HUES6 (cell line): ENCODE measurements around the gene FBXO9.

ENCODE experiments used
- H3K27ac ChIP-seq: 2 replicates; pipeline ENCODE4 v1.7.0; 2013; ENCODE audit warnings: low read depth, mild to moderate bottlenecking, low read length, inconsistent platforms
- H3K27me3 ChIP-seq: 2 replicates; pipeline ENCODE4 v1.6.1; 2013; ENCODE audit warnings: low read length; ENCODE audit not compliant: control insufficient read depth, insufficient read depth
- H3K36me3 ChIP-seq: 2 replicates; pipeline ENCODE4 v1.6.1; 2013; ENCODE audit warnings: low read length; ENCODE audit not compliant: control insufficient read depth, insufficient read depth
- H3K4me1 ChIP-seq: 2 replicates; pipeline ENCODE4 v1.6.1; 2013; ENCODE audit warnings: low read length; ENCODE audit not compliant: control insufficient read depth, insufficient read depth
- H3K4me3 ChIP-seq: 2 replicates; pipeline ENCODE4 v1.5.1; 2013; ENCODE audit warnings: low read depth, low read length
- H3K9ac ChIP-seq: one replicate; pipeline ENCODE4 v1.6.1; 2013; ENCODE audit warnings: mild to moderate bottlenecking, low read length
- H3K9me3 ChIP-seq: 2 replicates; pipeline ENCODE4 v1.6.1; 2013; ENCODE audit warnings: low read depth, low read length; ENCODE audit not compliant: control insufficient read depth, insufficient read depth

The FBXO9 gene

DNA sequence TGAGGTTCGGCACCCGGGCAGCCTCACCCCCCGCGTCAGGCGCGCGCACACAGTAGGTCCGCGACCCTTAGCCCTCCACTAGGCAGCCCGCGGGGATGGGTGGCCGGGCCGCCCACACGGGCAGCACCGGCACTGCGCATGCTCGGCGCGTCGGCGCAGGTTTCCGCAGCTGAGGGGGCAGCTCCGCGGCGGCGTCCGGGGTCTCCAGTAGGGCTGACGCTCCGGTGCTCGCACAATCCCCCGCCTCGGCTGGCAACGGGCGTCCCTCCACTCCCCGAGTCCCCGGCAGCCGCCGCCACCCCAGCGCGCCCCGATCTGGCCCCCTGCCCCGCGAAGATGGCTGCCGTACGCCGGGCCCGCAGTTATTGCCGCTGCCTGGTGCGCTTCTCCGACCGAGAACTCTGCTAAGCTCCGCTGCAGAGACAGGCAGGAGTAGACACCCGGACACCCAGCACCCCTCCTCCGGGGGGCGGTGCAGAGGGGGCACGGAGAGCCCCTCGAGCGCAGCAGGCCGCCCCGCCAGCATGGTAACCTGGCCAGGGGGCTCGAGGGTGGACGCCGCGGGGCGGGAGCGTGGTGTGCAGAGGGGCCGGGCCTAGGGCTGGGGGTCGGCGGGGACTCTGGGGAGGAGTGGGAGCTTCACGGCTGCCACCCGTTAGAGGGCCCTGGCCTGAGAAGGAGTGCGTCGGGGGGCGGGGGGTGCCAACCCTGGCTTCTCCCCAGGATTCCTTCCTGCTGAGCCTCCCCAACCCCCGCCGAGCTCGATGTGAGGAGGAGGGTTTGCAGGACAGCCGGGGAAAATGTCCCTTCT is at the start of gene FBXO9:
Gene FBXO9 (plus strand): TSS at position 139 of the 811 bp plus-strand sequence. CDS start 386 bp downstream, at position 525.
- H3K27ac ChIP-seq = peak within 1 kb of the TSS; percentile 82; the same call in 1 of the 2 replicates

GRCh38 chr6:53015486-53015885 is 49.7 kb upstream of the FBXO9 start:
- Histone ChIP-seq H3K4me3 (no peak overlapping the region), H3K27me3 (no peaks in the 10 kb centered on the region), H3K27ac (no peak overlapping the region), H3K36me3 (peaks cover 60% of the 10 kb centered on the region), H3K9me3 (no peaks in the 10 kb centered on the region), H3K4me1 (no peaks in the 10 kb centered on the region), H3K9ac (no peak overlapping the region)

More for the DNA sequence above, at the start of gene FBXO9:
- Histone ChIP-seq H3K36me3 (no peaks in the 10 kb centered on the region), H3K27me3 (no peaks in the 10 kb centered on the region), H3K4me3 (peak within 1 kb of the TSS; percentile 88), H3K9me3 (no peaks in the 10 kb centered on the region), H3K9ac (peak within 1 kb of the TSS; percentile 91), H3K4me1 (peaks cover 9% of the 10 kb centered on the region)

DNA sequence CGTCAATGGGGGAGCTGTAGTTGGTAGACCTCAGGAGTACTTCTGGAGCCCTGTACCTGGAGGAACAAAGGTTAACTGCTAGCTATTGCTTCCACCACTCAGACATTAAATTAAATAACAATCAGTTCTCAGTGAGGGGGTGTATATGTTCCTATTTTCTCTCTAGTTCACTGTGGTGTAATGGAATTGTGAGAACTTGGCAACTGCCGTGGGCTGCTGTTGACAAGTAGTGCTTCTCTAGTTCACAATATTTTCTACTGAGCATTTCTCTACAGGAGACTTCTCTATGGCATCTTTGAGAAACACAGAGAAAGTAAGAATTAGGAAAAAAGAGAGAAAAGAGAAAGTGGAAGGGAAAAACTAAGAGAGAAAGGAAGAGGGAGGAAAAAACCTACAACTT is 46.8 kb upstream of the FBXO9 start:
- Histone ChIP-seq H3K9me3 (no peaks in the 10 kb centered on the region), H3K9ac (no peak overlapping the region), H3K4me1 (no peaks in the 10 kb centered on the region), H3K27me3 (no peaks in the 10 kb centered on the region), H3K4me3 (no peak overlapping the region), H3K36me3 (peaks cover 32% of the 10 kb centered on the region), H3K27ac (no peak overlapping the region)

GRCh38 chr6:53020005-53020744 is 45.0 kb upstream of the FBXO9 start:
- H3K36me3 ChIP-seq = peaks cover 28% of the 10 kb centered on the region
- H3K9me3 ChIP-seq = no peaks in the 10 kb centered on the region
- H3K4me3 ChIP-seq = no peak overlapping the region
- no peak overlapping the region for H3K9ac ChIP-seq
- H3K27me3 ChIP-seq = no peaks in the 10 kb centered on the region
- H3K4me1 ChIP-seq = no peaks in the 10 kb centered on the region
- H3K27ac ChIP-seq = no peak overlapping the region

- Histone ChIP-seq H3K9ac (no peak overlapping the region), H3K27ac (no peak overlapping the region), H3K36me3 (peaks cover 9% of the 10 kb centered on the region), H3K4me3 (no peak overlapping the region), H3K4me1 (no peaks in the 10 kb centered on the region), H3K27me3 (no peaks in the 10 kb centered on the region), H3K9me3 (no peaks in the 10 kb centered on the region)
Measured at GRCh38 chr6:53023323-53023722, 41.9 kb upstream of the FBXO9 start.

DNA sequence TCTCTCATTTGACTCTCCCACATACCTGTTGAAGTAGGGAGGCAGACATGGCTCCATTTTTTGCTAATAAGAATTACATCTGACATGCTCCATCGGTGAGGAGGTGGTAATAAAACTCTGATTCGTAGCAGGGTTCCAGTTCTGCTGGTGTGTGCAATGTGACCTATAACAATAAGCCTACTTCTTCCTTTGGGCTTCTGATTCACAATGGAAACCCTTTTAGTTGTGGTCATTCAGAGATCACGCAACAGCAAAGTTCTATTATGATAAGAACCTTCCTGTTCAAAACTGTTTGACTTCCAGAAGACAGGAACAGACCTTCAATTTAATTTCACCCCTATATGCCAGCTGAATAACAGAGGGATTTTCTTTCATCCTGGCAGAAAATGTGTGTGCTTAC is 38.7 kb upstream of the FBXO9 start:
- Histone ChIP-seq H3K27me3 (no peaks in the 10 kb centered on the region), H3K9me3 (no peaks in the 10 kb centered on the region), H3K4me3 (no peak overlapping the region), H3K9ac (no peak overlapping the region), H3K36me3 (peaks cover 30% of the 10 kb centered on the region), H3K27ac (no peak overlapping the region), H3K4me1 (no peaks in the 10 kb centered on the region)

- Histone ChIP-seq H3K4me1 (no peaks in the 10 kb centered on the region), H3K9ac (no peak overlapping the region), H3K9me3 (no peaks in the 10 kb centered on the region), H3K27ac (no peak overlapping the region), H3K36me3 (peaks cover 30% of the 10 kb centered on the region), H3K27me3 (no peaks in the 10 kb centered on the region), H3K4me3 (no peak overlapping the region)
Measured at GRCh38 chr6:53027131-53027718, 38.0 kb upstream of the FBXO9 start.

DNA sequence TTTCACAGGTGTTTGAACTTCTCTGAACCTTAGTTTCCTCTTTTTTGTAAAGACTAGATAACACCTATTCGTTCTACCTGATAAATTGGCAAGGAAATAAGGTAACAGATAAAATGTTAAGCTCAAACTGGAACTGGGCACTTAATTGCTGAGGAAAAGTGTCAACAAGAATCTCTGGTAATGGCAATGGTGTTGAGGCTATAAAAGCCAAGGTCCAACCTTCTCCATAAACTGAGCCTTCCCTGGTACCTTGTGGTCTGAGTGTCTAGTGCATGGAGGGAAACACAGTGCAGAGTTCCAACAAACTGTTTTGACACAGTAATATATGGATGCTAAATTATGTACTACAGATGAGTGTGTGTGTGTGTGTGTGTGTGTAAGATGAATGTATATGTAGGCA is 36.7 kb upstream of the FBXO9 start:
- Histone ChIP-seq H3K27me3 (no peaks in the 10 kb centered on the region), H3K27ac (no peak overlapping the region), H3K9me3 (no peaks in the 10 kb centered on the region), H3K4me1 (no peaks in the 10 kb centered on the region), H3K36me3 (peaks cover 30% of the 10 kb centered on the region), H3K9ac (no peak overlapping the region), H3K4me3 (no peak overlapping the region)

GRCh38 chr6:53029257-53029656 is 35.9 kb upstream of the FBXO9 start:
- no peak overlapping the region for H3K27ac ChIP-seq
- no peak overlapping the region for H3K9ac ChIP-seq
- H3K36me3 ChIP-seq = peaks cover 29% of the 10 kb centered on the region
- H3K27me3 ChIP-seq = no peaks in the 10 kb centered on the region
- no peaks in the 10 kb centered on the region for H3K9me3 ChIP-seq
- H3K4me3 ChIP-seq = no peak overlapping the region
- H3K4me1 ChIP-seq = no peaks in the 10 kb centered on the region

- Histone ChIP-seq H3K36me3 (peaks cover 30% of the 10 kb centered on the region), H3K4me1 (no peaks in the 10 kb centered on the region), H3K4me3 (no peak overlapping the region), H3K27me3 (no peaks in the 10 kb centered on the region), H3K27ac (no peak overlapping the region), H3K9ac (no peak overlapping the region), H3K9me3 (no peaks in the 10 kb centered on the region)
Measured at GRCh38 chr6:53029761-53030160, 35.4 kb upstream of the FBXO9 start.

DNA sequence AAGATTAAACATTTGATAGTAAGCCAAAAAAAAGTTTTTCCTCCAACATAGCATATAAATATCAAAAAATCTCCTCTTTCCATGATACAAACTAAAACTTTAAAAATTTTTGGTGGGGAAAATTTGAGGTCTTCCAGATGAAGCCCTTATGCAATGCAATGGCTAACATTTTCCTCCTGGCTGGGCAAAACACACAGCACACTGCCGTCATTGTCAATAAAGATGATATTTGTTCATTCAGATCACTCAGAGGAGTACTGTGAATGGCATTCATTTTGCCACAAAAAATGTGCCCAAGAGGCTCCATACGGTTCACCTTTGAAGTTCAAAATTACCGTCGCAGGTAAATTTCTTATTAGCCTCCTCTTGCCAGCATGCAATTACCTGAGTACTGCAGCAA is 33.9 kb upstream of the FBXO9 start:
- Histone ChIP-seq H3K9me3 (no peaks in the 10 kb centered on the region), H3K4me3 (no peak overlapping the region), H3K27ac (no peak overlapping the region), H3K9ac (no peak overlapping the region), H3K4me1 (no peaks in the 10 kb centered on the region), H3K27me3 (no peaks in the 10 kb centered on the region), H3K36me3 (peaks cover 40% of the 10 kb centered on the region)
